ENCODE measurements around the gene PLPP1.

DNA sequence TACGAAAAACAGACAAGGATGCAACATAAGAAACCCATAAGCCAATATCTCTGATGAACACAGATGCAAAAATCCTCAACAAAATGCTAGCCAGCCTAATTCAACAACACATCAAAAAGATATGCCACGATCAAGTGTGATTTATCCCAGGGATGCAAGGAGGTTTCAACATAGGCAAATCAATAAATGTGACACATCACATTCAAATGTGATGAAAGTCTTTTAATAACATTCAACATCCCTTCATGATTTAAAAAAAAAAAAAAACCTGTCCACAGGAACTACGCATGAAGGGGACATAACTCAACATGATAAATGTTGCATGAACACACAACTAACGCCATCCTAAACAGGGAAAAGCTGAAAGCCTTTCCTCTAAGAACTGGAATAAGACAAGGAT, 102.2 kb downstream of the PLPP1 start:
- TF ChIP-seq POLR2AphosphoS5 (IDR thresholded peaks at IDR 0.05; ENCODE audit: low read depth, low read length) = no peak
- no peak for TF ChIP-seq POLR2A (IDR thresholded peaks at IDR 0.05; ENCODE audit: borderline replicate concordance, extremely low read depth, insufficient read depth, insufficient read length)
- TF ChIP-seq, protein P1, sequence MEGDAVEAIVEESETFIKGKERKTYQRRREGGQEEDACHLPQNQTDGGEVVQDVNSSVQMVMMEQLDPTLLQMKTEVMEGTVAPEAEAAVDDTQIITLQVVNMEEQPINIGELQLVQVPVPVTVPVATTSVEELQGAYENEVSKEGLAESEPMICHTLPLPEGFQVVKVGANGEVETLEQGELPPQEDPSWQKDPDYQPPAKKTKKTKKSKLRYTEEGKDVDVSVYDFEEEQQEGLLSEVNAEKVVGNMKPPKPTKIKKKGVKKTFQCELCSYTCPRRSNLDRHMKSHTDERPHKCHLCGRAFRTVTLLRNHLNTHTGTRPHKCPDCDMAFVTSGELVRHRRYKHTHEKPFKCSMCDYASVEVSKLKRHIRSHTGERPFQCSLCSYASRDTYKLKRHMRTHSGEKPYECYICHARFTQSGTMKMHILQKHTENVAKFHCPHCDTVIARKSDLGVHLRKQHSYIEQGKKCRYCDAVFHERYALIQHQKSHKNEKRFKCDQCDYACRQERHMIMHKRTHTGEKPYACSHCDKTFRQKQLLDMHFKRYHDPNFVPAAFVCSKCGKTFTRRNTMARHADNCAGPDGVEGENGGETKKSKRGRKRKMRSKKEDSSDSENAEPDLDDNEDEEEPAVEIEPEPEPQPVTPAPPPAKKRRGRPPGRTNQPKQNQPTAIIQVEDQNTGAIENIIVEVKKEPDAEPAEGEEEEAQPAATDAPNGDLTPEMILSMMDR (IDR thresholded peaks at IDR 0.05 in 2 of 3, conservative IDR thresholded peaks at IDR 0.05 in 1 of 3; ENCODE audit: borderline replicate concordance in 1 of 3, insufficient read depth in 1 of 3, low read depth in 2 of 3, low read length in 2 of 3) = no peak
- no peak for TF ChIP-seq SRF (IDR thresholded peaks at IDR 0.05; ENCODE audit: low read depth)
- TF ChIP-seq EZH2phosphoT487 (IDR thresholded peaks at IDR 0.05; ENCODE audit: borderline replicate concordance) = no peak
- TF ChIP-seq EZH2 (IDR thresholded peaks at IDR 0.05) = no peak
- TF ChIP-seq ATF3 (IDR thresholded peaks at IDR 0.05) = no peak
- TF ChIP-seq RAD21 (IDR thresholded peaks at IDR 0.05; ENCODE audit: low read depth) = no peak
- TF ChIP-seq CEBPB (IDR thresholded peaks at IDR 0.05; ENCODE audit: low read depth) = peak; percentile 76

Measured in HCT116 (cell line).